Activated T-cell treated with anti-CD3 and anti-CD28 coated beads, Interleukin-2, amount 50 U/mL, for 24 hours (primary cell): ENCODE results near the gene CYP4F2.
"Not testable (repeated sequence)": the region's sequence is repeated elsewhere in the genome, so short reads cannot be mapped to it uniquely, and the experiment has no call there.

Experiments
- DNase-seq: peaks from one replicate; pipeline ENCODE4 v3.0.0-alpha.2; 2020
- H3K27ac Mint-ChIP-seq: 2 replicates; pipeline ENCODE4 v1.8.0; 2020; ENCODE audit warnings: mild to moderate bottlenecking, mixed read lengths
- H3K27me3 Mint-ChIP-seq: 2 replicates; pipeline ENCODE4 v1.8.0; 2020; ENCODE audit warnings: mixed read lengths
- H3K36me3 Mint-ChIP-seq: 2 replicates; pipeline ENCODE4 v1.8.0; 2020; ENCODE audit warnings: low read depth, mixed read lengths
- H3K4me1 Mint-ChIP-seq: 2 replicates; pipeline ENCODE4 v1.8.0; 2020; ENCODE audit warnings: low read depth, mixed read lengths
- H3K4me3 Mint-ChIP-seq: 2 replicates; pipeline ENCODE4 v1.8.0; 2020; ENCODE audit warnings: mild to moderate bottlenecking, moderate library complexity, mixed read lengths
- H3K9me3 Mint-ChIP-seq: 2 replicates; pipeline ENCODE4 v1.8.0; 2020; ENCODE audit warnings: mixed read lengths

CYP4F2 gene

GRCh38 chr19:15846923-15847322, 51.0 kb downstream of the CYP4F2 start:
- no peak for DNase-seq
- no peak overlapping the region for H3K27ac Mint-ChIP-seq
- no peaks in the 10 kb centered on the region for H3K9me3 Mint-ChIP-seq
- no peaks in the 10 kb centered on the region for H3K27me3 Mint-ChIP-seq
- no peaks in the 10 kb centered on the region for H3K36me3 Mint-ChIP-seq
- H3K4me3 Mint-ChIP-seq = no peak overlapping the region
- peaks cover 29% of the 10 kb centered on the region for H3K4me1 Mint-ChIP-seq

- H3K27me3 Mint-ChIP-seq, H3K36me3 Mint-ChIP-seq, H3K9me3 Mint-ChIP-seq, DNase-seq, H3K4me3 Mint-ChIP-seq: not testable (repeated sequence)
- peaks cover 30% of the 10 kb centered on the region for H3K4me1 Mint-ChIP-seq
- peak overlapping the region; percentile 45 for H3K27ac Mint-ChIP-seq
Observed at GRCh38 chr19:15843894-15844222, 54.0 kb downstream of the CYP4F2 start.

GRCh38 chr19:15843203-15843893, 54.5 kb downstream of the CYP4F2 start:
- Mint-ChIP-seq H3K27ac (peak overlapping the region; percentile 45), H3K4me1 (peaks cover 35% of the 10 kb centered on the region), H3K4me3 (no peak overlapping the region), H3K36me3 (no peaks in the 10 kb centered on the region), H3K9me3 (no peaks in the 10 kb centered on the region), H3K27me3 (no peaks in the 10 kb centered on the region)
- DNase-seq = no peak

- DNase-seq = no peak
- Mint-ChIP-seq H3K27ac (no peak overlapping the region), H3K36me3 (no peaks in the 10 kb centered on the region), H3K27me3 (no peaks in the 10 kb centered on the region), H3K4me1 (peaks cover 44% of the 10 kb centered on the region), H3K4me3 (no peak overlapping the region), H3K9me3 (no peaks in the 10 kb centered on the region)
Observed at GRCh38 chr19:15841875-15842569, 55.9 kb downstream of the CYP4F2 start.

- Mint-ChIP-seq H3K4me3 (no peak overlapping the region), H3K9me3 (no peaks in the 10 kb centered on the region), H3K27ac (no peak overlapping the region), H3K4me1 (peaks cover 46% of the 10 kb centered on the region), H3K36me3 (no peaks in the 10 kb centered on the region), H3K27me3 (no peaks in the 10 kb centered on the region)
- DNase-seq = no peak
Observed at GRCh38 chr19:15840833-15841232, 57.0 kb downstream of the CYP4F2 start.

GRCh38 chr19:15839888-15840287, 58.0 kb downstream of the CYP4F2 start:
- not testable (repeated sequence) for H3K4me3 Mint-ChIP-seq, DNase-seq, H3K27me3 Mint-ChIP-seq, H3K27ac Mint-ChIP-seq, H3K36me3 Mint-ChIP-seq, H3K9me3 Mint-ChIP-seq
- peaks cover 46% of the 10 kb centered on the region for H3K4me1 Mint-ChIP-seq

- H3K9me3 Mint-ChIP-seq = no peaks in the 10 kb centered on the region
- no peaks in the 10 kb centered on the region for H3K36me3 Mint-ChIP-seq
- peaks cover 35% of the 10 kb centered on the region for H3K4me1 Mint-ChIP-seq
- no peak overlapping the region for H3K4me3 Mint-ChIP-seq
- DNase-seq = no peak
- H3K27me3 Mint-ChIP-seq = no peaks in the 10 kb centered on the region
- H3K27ac Mint-ChIP-seq = no peak overlapping the region
Observed at GRCh38 chr19:15838351-15838750, 59.5 kb downstream of the CYP4F2 start.

- Mint-ChIP-seq H3K27ac (peak overlapping the region; percentile 96), H3K36me3 (no peaks in the 10 kb centered on the region), H3K4me1 (peaks cover 29% of the 10 kb centered on the region), H3K4me3 (peak overlapping the region; percentile 85), H3K9me3 (no peaks in the 10 kb centered on the region), H3K27me3 (no peaks in the 10 kb centered on the region)
- no peak for DNase-seq
Observed at GRCh38 chr19:15837221-15837731, 60.6 kb downstream of the CYP4F2 start.

- no peaks in the 10 kb centered on the region for H3K27me3 Mint-ChIP-seq
- peaks cover 25% of the 10 kb centered on the region for H3K4me1 Mint-ChIP-seq
Observed at GRCh38 chr19:15836330-15837220, 61.3 kb downstream of the CYP4F2 start.

GRCh38 chr19:15835565-15836329, 62.1 kb downstream of the CYP4F2 start:
- Mint-ChIP-seq H3K4me3 (peak overlapping the region; percentile 85), H3K4me1 (peaks cover 25% of the 10 kb centered on the region), H3K27ac (peak overlapping the region; percentile 96)
- H3K9me3 Mint-ChIP-seq, H3K36me3 Mint-ChIP-seq, H3K27me3 Mint-ChIP-seq: not testable (repeated sequence)
- peak; percentile 56 for DNase-seq

More at GRCh38 chr19:15836330-15837220, 61.3 kb downstream of the CYP4F2 start:
- Mint-ChIP-seq H3K36me3 (no peaks in the 10 kb centered on the region), H3K27ac (peak overlapping the region; percentile 96), H3K9me3 (no peaks in the 10 kb centered on the region), H3K4me3 (peak overlapping the region; percentile 85)
- peak; percentile 93 for DNase-seq

- not testable (repeated sequence) for DNase-seq, H3K9me3 Mint-ChIP-seq, H3K27ac Mint-ChIP-seq, H3K4me3 Mint-ChIP-seq, H3K27me3 Mint-ChIP-seq, H3K36me3 Mint-ChIP-seq
- H3K4me1 Mint-ChIP-seq = peaks cover 25% of the 10 kb centered on the region
Observed at GRCh38 chr19:15834232-15834631, 63.6 kb downstream of the CYP4F2 start.

GRCh38 chr19:15831626-15832025, 66.2 kb downstream of the CYP4F2 start:
- H3K4me1 Mint-ChIP-seq = peaks cover 10% of the 10 kb centered on the region
- H3K36me3 Mint-ChIP-seq = no peaks in the 10 kb centered on the region
- H3K27ac Mint-ChIP-seq = no peak overlapping the region
- no peak for DNase-seq
- H3K9me3 Mint-ChIP-seq = no peaks in the 10 kb centered on the region
- H3K27me3 Mint-ChIP-seq = no peaks in the 10 kb centered on the region
- H3K4me3 Mint-ChIP-seq = no peak overlapping the region

GRCh38 chr19:15829786-15830185, 68.1 kb downstream of the CYP4F2 start:
- Mint-ChIP-seq H3K4me3 (no peak overlapping the region), H3K27me3 (no peaks in the 10 kb centered on the region), H3K4me1 (no peaks in the 10 kb centered on the region), H3K36me3 (no peaks in the 10 kb centered on the region), H3K9me3 (no peaks in the 10 kb centered on the region), H3K27ac (no peak overlapping the region)
- DNase-seq = no peak

- no peak overlapping the region for H3K27ac Mint-ChIP-seq
- no peak overlapping the region for H3K4me3 Mint-ChIP-seq
- no peaks in the 10 kb centered on the region for H3K4me1 Mint-ChIP-seq
- no peaks in the 10 kb centered on the region for H3K27me3 Mint-ChIP-seq
- no peaks in the 10 kb centered on the region for H3K9me3 Mint-ChIP-seq
- H3K36me3 Mint-ChIP-seq = no peaks in the 10 kb centered on the region
- no peak for DNase-seq
Observed at GRCh38 chr19:15829306-15829698, 68.6 kb downstream of the CYP4F2 start.
